HepG2 (cell line): ENCODE data around the gene RAB29. TPM values are rescaled to one million over a fixed set of nuclear protein-coding genes. Genes with fewer than 3 reads are reported as not detected.
A peak's percentile ranks its signal among the peaks of the same experiment; 100 is the strongest.

Source experiments
- CBX5 ChIP-seq: sonication (generic); formaldehyde crosslinking; IDR thresholded peaks from 2 replicates; pipeline ENCODE4 v1.4.0; 2020; ENCODE audit warnings: missing genetic modification reagents, borderline replicate concordance
- CREB1 ChIP-seq, 2 experiments: fragments of 450-650 bp in 1 of 2; IDR thresholded peaks; 2 replicates each; pipeline ENCODE4 v1.6.1; 2016 to 2017; ENCODE audit warnings: control low read depth in 1 of 2, mild to moderate bottlenecking in 1 of 2, missing compliant biosample characterization in 1 of 2, missing genetic modification characterization in 1 of 2
- ETV6 ChIP-seq: sonication (generic); formaldehyde crosslinking; conservative IDR thresholded peaks from 2 replicates; pipeline ENCODE4 v1.4.0; 2020; ENCODE audit warnings: missing genetic modification reagents
- HNRNPK ChIP-seq: fragments of 200-400 bp; formaldehyde crosslinking; IDR thresholded peaks from 2 replicates; pipeline ENCODE4 v1.6.1; 2018; ENCODE audit warnings: low read length, low read depth, moderate library complexity, mild to moderate bottlenecking; ENCODE audit not compliant: poor library complexity, severe bottlenecking
- IKZF4 ChIP-seq: sonication (generic); formaldehyde crosslinking; IDR thresholded peaks from 2 replicates; pipeline ENCODE4 v1.5.1; 2020; ENCODE audit warnings: borderline replicate concordance, mild to moderate bottlenecking, low read depth, missing genetic modification reagents; ENCODE audit errors: not compliant biosample characterization
- KLF13 ChIP-seq: sonication (generic); formaldehyde crosslinking; IDR thresholded peaks from 2 replicates; pipeline ENCODE4 v1.4.0; 2020; ENCODE audit warnings: mild to moderate bottlenecking, missing genetic modification reagents
- REPIN1 ChIP-seq: sonication (generic); formaldehyde crosslinking; IDR thresholded peaks from 2 replicates; pipeline ENCODE4 v1.8.0; 2022; ENCODE audit warnings: missing genetic modification reagents, low read depth, mild to moderate bottlenecking, borderline replicate concordance
- SMAD1 ChIP-seq: sonication (generic); formaldehyde crosslinking; IDR thresholded peaks from 2 replicates; pipeline ENCODE4 v1.4.0; 2020; ENCODE audit warnings: missing genetic modification reagents, low read depth, mild to moderate bottlenecking, borderline replicate concordance
- TEAD3 ChIP-seq: optimal IDR thresholded peaks from 2 replicates; pipeline ENCODE3; 2016; ENCODE audit warnings: borderline replicate concordance
- ZBTB25 ChIP-seq: IDR thresholded peaks from 2 replicates; pipeline ENCODE4 v1.6.1; 2018; ENCODE audit warnings: missing genetic modification reagents
- ZBTB37 ChIP-seq: sonication (generic); formaldehyde crosslinking; IDR thresholded peaks from 2 replicates; pipeline ENCODE4 v1.4.0; 2020; ENCODE audit warnings: mild to moderate bottlenecking, missing genetic modification reagents
- ZNF350 ChIP-seq: sonication (generic); formaldehyde crosslinking; IDR thresholded peaks from 2 replicates; pipeline ENCODE4 v1.4.0; 2020; ENCODE audit warnings: mild to moderate bottlenecking, low read depth, missing genetic modification reagents, borderline replicate concordance
- ZNF501 ChIP-seq: sonication (generic); formaldehyde crosslinking; IDR thresholded peaks from 2 replicates; pipeline ENCODE4 v1.5.1; 2020; ENCODE audit warnings: mild to moderate bottlenecking, moderate library complexity, missing genetic modification reagents
- polyA plus RNA-seq, 8 experiments: library from polyadenylated mRNA; depleted of rRNA in 3 of 8; stranded (reverse) in 7 of 8; unstranded in 1 of 8; fragments of >200 nt; fragmentation: Illumina TruSeq in 4 of 8; extraction: Trizol in 4 of 8; gene quantifications; 2 replicates each; pipeline versions ENCODE4 v1.2.1 to v1.2.3, GENCODE V29; 2011 to 2016; ENCODE audit warnings: low read depth in 4 of 8, missing spikeins in 1 of 8, mixed read lengths in 1 of 8; ENCODE audit not compliant: insufficient read depth in 1 of 8
- total RNA-seq, 5 experiments: library from RNA; depleted of rRNA; stranded (reverse); fragments of >200 nt; fragmentation: Illumina TruSeq; extraction: Trizol; gene quantifications; 2 replicates each; pipeline ENCODE4 v1.2.3, GENCODE V29; 2016; ENCODE audit warnings: low read depth in 1 of 5
- TF ChIP-seq, protein P1 (sequence below): sonication (generic); formaldehyde crosslinking; IDR thresholded peaks from 2 replicates; pipeline ENCODE4 v1.8.0; 2022; ENCODE audit warnings: mild to moderate bottlenecking, missing genetic modification reagents; ENCODE audit not compliant: insufficient replicate concordance
- TF ChIP-seq, protein P2 (sequence below): sonication (generic); formaldehyde crosslinking; IDR thresholded peaks from 2 replicates; pipeline ENCODE4 v1.5.1; 2020; ENCODE audit warnings: missing genetic modification reagents, mild to moderate bottlenecking, borderline replicate concordance
- TF ChIP-seq, protein P3 (sequence below): sonication (generic); formaldehyde crosslinking; IDR thresholded peaks from 2 replicates; pipeline ENCODE4 v1.4.0; 2020; ENCODE audit warnings: missing genetic modification reagents

RAB29 gene
- total and polyA plus RNA-seq, 2 of the 13 experiments (the other 11 are each of a cell fraction or from before 2014, with no cell fraction given) = 8.7 to 10.1 TPM

DNA sequence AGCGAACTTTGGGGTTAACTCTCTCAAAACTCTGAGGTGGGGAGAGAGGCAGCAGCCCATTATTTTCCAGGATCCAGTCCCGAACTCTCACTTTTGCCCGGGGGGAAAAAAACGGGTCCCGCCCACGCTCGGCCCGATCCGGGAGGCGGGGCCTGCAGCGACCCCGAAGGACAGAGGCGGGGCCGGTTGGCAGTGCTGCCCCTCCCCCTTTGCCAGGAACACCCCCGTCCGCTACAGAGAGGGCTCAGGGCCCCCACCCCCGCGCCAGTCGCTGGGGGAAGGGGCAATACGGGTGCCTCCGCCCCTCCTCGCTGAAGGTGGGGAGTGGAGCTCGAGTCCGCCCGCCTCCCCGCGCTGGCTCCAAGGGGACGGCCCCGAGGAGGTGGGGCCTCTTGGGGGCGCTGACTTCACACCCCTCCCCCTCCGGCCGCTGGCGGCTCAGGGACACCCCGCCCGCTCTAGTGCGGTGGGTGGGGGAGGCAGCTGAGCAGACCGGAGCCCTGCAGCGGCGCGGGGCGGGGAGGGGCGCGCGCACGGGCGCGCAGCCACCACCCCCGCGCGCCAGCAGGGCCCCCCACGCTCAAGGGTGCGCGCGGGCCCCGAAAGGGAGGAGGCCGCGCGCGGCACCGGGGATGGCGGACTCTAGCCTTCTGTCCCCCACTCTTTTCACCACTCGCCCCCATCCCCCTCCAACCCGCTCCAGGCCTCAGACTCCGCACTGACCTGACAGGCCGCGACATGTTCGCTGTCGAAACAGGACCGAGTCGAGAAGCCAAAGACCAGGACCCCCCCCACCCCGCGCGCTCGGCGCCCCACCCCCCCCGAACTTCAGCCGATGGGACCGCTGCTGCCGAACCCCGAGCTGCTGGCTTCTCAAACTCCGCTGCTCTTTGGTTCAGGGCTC, 25.8 kb downstream of the RAB29 start (continued):
- TF ChIP-seq KLF13 (CRISPR knock-in tag) (peak; percentile 23; the same call in 1 of the 2 replicates), ZNF501 (peak; percentile 58; the same call in 1 of the 2 replicates), TEAD3 (peak; percentile 53), ETV6 (0 out of 2 replicates have a peak, but pooled peaks have one; percentile 21), ZBTB37 (CRISPR knock-in tag) (0 out of 2 replicates have a peak, but pooled peaks have one; percentile 25), CBX5 (peak; percentile 50; the same call in 1 of the 2 replicates), SMAD1 (CRISPR knock-in tag) (peak; percentile 53; the same call in 1 of the 2 replicates), ZNF350 (CRISPR knock-in tag) (peak; percentile 77; the same call in 1 of the 2 replicates), REPIN1 (peak; percentile 87; the same call in 1 of the 2 replicates), IKZF4 (CRISPR knock-in tag) (no peak), ZBTB25 (peak; percentile 60), HNRNPK (peak; percentile 71), CREB1 (IDR thresholded peaks at IDR 0.05) (no peak), CREB1 (CRISPR knock-in tag; IDR thresholded peaks at IDR 0.05) (peak; percentile 17; the same call in 1 of the 2 replicates)
- TF ChIP-seq, protein P1, sequence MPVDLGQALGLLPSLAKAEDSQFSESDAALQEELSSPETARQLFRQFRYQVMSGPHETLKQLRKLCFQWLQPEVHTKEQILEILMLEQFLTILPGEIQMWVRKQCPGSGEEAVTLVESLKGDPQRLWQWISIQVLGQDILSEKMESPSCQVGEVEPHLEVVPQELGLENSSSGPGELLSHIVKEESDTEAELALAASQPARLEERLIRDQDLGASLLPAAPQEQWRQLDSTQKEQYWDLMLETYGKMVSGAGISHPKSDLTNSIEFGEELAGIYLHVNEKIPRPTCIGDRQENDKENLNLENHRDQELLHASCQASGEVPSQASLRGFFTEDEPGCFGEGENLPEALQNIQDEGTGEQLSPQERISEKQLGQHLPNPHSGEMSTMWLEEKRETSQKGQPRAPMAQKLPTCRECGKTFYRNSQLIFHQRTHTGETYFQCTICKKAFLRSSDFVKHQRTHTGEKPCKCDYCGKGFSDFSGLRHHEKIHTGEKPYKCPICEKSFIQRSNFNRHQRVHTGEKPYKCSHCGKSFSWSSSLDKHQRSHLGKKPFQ (CRISPR knock-in tag) = peak; percentile 34
- TF ChIP-seq, protein P2, sequence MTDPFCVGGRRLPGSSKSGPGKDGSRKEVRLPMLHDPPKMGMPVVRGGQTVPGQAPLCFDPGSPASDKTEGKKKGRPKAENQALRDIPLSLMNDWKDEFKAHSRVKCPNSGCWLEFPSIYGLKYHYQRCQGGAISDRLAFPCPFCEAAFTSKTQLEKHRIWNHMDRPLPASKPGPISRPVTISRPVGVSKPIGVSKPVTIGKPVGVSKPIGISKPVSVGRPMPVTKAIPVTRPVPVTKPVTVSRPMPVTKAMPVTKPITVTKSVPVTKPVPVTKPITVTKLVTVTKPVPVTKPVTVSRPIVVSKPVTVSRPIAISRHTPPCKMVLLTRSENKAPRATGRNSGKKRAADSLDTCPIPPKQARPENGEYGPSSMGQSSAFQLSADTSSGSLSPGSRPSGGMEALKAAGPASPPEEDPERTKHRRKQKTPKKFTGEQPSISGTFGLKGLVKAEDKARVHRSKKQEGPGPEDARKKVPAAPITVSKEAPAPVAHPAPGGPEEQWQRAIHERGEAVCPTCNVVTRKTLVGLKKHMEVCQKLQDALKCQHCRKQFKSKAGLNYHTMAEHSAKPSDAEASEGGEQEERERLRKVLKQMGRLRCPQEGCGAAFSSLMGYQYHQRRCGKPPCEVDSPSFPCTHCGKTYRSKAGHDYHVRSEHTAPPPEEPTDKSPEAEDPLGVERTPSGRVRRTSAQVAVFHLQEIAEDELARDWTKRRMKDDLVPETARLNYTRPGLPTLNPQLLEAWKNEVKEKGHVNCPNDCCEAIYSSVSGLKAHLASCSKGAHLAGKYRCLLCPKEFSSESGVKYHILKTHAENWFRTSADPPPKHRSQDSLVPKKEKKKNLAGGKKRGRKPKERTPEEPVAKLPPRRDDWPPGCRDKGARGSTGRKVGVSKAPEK = no peak
- TF ChIP-seq, protein P3, sequence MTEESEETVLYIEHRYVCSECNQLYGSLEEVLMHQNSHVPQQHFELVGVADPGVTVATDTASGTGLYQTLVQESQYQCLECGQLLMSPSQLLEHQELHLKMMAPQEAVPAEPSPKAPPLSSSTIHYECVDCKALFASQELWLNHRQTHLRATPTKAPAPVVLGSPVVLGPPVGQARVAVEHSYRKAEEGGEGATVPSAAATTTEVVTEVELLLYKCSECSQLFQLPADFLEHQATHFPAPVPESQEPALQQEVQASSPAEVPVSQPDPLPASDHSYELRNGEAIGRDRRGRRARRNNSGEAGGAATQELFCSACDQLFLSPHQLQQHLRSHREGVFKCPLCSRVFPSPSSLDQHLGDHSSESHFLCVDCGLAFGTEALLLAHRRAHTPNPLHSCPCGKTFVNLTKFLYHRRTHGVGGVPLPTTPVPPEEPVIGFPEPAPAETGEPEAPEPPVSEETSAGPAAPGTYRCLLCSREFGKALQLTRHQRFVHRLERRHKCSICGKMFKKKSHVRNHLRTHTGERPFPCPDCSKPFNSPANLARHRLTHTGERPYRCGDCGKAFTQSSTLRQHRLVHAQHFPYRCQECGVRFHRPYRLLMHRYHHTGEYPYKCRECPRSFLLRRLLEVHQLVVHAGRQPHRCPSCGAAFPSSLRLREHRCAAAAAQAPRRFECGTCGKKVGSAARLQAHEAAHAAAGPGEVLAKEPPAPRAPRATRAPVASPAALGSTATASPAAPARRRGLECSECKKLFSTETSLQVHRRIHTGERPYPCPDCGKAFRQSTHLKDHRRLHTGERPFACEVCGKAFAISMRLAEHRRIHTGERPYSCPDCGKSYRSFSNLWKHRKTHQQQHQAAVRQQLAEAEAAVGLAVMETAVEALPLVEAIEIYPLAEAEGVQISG (CRISPR knock-in tag) = peak; percentile 72
